Measurements from ENCODE around the gene C11orf42. TPM values are rescaled to one million over a fixed set of nuclear protein-coding genes. Genes with fewer than 3 reads are reported as not detected.

C11orf42 gene
- total RNA-seq, 1 experiment from 2014 or later = not detected

DNA sequence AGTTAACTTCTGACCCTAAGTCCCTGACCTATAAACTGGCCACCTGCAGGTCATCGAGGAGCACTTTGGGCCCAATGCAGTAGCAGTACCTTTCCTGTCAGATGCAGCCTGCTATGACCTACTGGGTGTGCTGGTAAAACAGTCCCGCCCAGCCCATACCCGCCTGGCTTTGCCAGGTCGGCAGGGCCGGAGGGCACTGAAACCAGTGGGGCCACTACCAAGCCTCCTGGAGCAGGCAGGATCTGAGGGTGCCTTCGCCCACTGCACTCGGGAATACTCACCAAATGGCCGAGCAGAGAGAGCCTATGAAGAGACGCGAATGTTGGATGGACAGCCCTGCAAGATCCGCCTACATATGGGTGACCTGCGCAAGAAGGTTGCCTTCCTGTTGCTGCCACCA is 4.4 kb downstream of the C11orf42 start:
- intact Hi-C loops (cut with micrococcal nuclease; ENCODE audit: unreplicated experiment) = no loop called here
- Histone ChIP-seq H3K36me3 (ENCODE audit: insufficient read depth, low read length, poor library complexity, severe bottlenecking) (peaks cover 6% of the 10 kb centered on the region), H3K27me3 (replicated peaks; ENCODE audit: insufficient read depth, low read depth, low read length, poor library complexity) (no peaks in the 10 kb centered on the region), H3K27ac (ENCODE audit: low read depth, low read length, poor library complexity, severe bottlenecking) (no peak overlapping the region), H3K4me3 (ENCODE audit: low read depth, low read length, poor library complexity, severe bottlenecking) (no peak overlapping the region), H3K9me3 (ENCODE audit: low read depth, low read length, poor library complexity, severe bottlenecking) (no peaks in the 10 kb centered on the region), H3K4me1 (ENCODE audit: insufficient read depth, low read length, poor library complexity, severe bottlenecking) (no peaks in the 10 kb centered on the region)
- ChIA-PET POLR2A (ENCODE audit: low non-redundant PET) (no interaction called here), CTCF (no interaction called here)
- TF ChIP-seq EZH2 (IDR thresholded peaks at IDR 0.05; ENCODE audit: borderline replicate concordance, low read depth, low read length, poor library complexity, severe bottlenecking) = no peak
- TF ChIP-seq, protein P1, sequence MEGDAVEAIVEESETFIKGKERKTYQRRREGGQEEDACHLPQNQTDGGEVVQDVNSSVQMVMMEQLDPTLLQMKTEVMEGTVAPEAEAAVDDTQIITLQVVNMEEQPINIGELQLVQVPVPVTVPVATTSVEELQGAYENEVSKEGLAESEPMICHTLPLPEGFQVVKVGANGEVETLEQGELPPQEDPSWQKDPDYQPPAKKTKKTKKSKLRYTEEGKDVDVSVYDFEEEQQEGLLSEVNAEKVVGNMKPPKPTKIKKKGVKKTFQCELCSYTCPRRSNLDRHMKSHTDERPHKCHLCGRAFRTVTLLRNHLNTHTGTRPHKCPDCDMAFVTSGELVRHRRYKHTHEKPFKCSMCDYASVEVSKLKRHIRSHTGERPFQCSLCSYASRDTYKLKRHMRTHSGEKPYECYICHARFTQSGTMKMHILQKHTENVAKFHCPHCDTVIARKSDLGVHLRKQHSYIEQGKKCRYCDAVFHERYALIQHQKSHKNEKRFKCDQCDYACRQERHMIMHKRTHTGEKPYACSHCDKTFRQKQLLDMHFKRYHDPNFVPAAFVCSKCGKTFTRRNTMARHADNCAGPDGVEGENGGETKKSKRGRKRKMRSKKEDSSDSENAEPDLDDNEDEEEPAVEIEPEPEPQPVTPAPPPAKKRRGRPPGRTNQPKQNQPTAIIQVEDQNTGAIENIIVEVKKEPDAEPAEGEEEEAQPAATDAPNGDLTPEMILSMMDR (conservative IDR thresholded peaks at IDR 0.05; ENCODE audit: low read depth, low read length) = no peak
- BruUV-seq (replicated peaks) = no TSS peak
- DNase-seq (ENCODE audit: low spot score) = no peak

DNA sequence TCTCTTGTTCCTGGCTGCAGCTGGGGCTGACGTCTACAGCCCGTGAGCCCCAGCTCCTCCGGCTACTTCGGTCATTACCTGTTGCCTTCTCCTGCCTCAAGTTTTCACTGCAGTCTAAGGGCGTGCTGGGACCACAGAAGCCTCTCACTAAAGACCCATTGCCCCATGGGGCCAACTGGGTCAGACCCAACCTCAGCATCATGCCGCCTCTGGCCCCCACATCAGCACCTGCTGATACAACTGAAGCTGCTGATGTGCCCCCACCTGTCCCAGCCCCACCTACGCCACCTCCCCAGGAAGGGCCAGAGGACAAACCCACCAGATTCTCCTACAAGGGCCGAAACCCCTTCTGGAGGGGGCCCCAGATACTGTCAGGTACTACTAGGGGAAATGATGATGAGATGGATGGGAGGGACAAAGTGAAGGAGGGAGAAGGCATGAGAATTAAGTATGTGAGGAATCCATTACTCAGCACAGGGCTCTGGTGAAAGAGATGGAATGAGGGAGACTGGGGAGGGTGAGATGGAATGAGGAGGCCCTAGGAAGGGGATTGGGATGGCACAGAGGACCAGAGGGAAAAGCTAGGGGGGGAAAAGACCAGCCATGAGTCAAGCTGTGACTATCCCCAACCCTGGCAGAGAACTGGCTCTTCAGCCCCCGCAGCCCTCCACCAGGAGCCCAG is 5.1 kb downstream of the C11orf42 start:
- Histone ChIP-seq H3K9me3 (ENCODE audit: low read depth, low read length, poor library complexity, severe bottlenecking) (no peaks in the 10 kb centered on the region), H3K27ac (ENCODE audit: low read depth, low read length, poor library complexity, severe bottlenecking) (no peak overlapping the region), H3K4me3 (ENCODE audit: low read depth, low read length, poor library complexity, severe bottlenecking) (no peak overlapping the region), H3K36me3 (ENCODE audit: insufficient read depth, low read length, poor library complexity, severe bottlenecking) (peaks cover 6% of the 10 kb centered on the region), H3K27me3 (replicated peaks; ENCODE audit: insufficient read depth, low read depth, low read length, poor library complexity) (no peaks in the 10 kb centered on the region), H3K4me1 (ENCODE audit: insufficient read depth, low read length, poor library complexity, severe bottlenecking) (no peaks in the 10 kb centered on the region)
- BruUV-seq (replicated peaks) = no TSS peak
- ChIA-PET CTCF (no interaction called here), POLR2A (ENCODE audit: low non-redundant PET) (no interaction called here)
- DNase-seq (ENCODE audit: low spot score) = no peak
- TF ChIP-seq EZH2 (IDR thresholded peaks at IDR 0.05; ENCODE audit: borderline replicate concordance, low read depth, low read length, poor library complexity, severe bottlenecking) = no peak
- TF ChIP-seq, protein P1 (conservative IDR thresholded peaks at IDR 0.05; ENCODE audit: low read depth, low read length) = no peak
- intact Hi-C loops (cut with micrococcal nuclease; ENCODE audit: unreplicated experiment) = no loop called here

DNA sequence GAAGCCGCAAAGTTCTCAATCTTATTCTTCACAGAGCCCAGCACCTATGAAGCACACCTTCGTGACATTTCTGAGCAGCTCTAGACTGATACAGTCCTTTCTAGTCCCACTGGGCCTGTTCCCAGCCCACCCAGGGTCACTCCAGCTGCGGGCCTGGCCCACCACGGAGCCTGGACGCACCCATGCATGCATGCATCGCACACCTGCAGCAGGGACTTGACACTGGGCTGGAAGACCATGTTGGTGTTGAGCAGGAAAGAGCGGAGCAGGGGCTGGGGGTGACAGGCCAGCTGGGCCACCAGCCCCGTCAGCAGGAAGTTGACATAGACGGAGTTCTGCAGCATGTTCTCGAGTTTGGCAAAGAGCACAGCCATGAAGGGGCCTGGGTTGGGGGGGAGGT is 9.2 kb downstream of the C11orf42 start:
- H3K27ac ChIP-seq (ENCODE audit: low read depth, low read length, poor library complexity, severe bottlenecking) = no peak overlapping the region
- DNase-seq (ENCODE audit: low spot score) = no peak
- no peaks in the 10 kb centered on the region for H3K4me1 ChIP-seq (ENCODE audit: insufficient read depth, low read length, poor library complexity, severe bottlenecking)
- CTCF ChIA-PET = no interaction called here
- no peaks in the 10 kb centered on the region for H3K27me3 ChIP-seq (replicated peaks; ENCODE audit: insufficient read depth, low read depth, low read length, poor library complexity)
- no peaks in the 10 kb centered on the region for H3K9me3 ChIP-seq (ENCODE audit: low read depth, low read length, poor library complexity, severe bottlenecking)
- no peak for TF ChIP-seq EZH2 (IDR thresholded peaks at IDR 0.05; ENCODE audit: borderline replicate concordance, low read depth, low read length, poor library complexity, severe bottlenecking)
- TF ChIP-seq, protein P1 (conservative IDR thresholded peaks at IDR 0.05; ENCODE audit: low read depth, low read length) = no peak
- H3K4me3 ChIP-seq (ENCODE audit: low read depth, low read length, poor library complexity, severe bottlenecking) = no peak overlapping the region
- POLR2A ChIA-PET (ENCODE audit: low non-redundant PET) = no interaction called here
- intact Hi-C loops (cut with micrococcal nuclease; ENCODE audit: unreplicated experiment) = no loop called here
- BruUV-seq (replicated peaks) = no TSS peak
- peaks cover 16% of the 10 kb centered on the region for H3K36me3 ChIP-seq (ENCODE audit: insufficient read depth, low read length, poor library complexity, severe bottlenecking)
